Gastroesophageal sphincter (tissue), 4 donors: ENCODE measurements around the gene GABRG2. TPM values are rescaled to one million over a fixed set of nuclear protein-coding genes. Genes with fewer than 3 reads are reported as not detected.

Experiments
- ATAC-seq: fragments of 150-250 bp; one replicate; pipeline ENCODE4 v1.9.1; 2016; ENCODE audit warnings: mild to moderate bottlenecking, moderate library complexity
- H3K27ac ChIP-seq, 4 donors: fragments of 200-600 bp; sonication (generic) in 3 of 4; 1 replicate in 3 of 4; 2 replicates in 1 of 4; pipeline ENCODE4 v1.5.1; 2016 to 2019
- H3K27me3 ChIP-seq: fragments of 200-600 bp; sonication (generic); one replicate; pipeline ENCODE4 v1.5.1; 2019
- H3K36me3 ChIP-seq, 2 donors: fragments of 200-600 bp; sonication (generic); one replicate each; pipeline ENCODE4 v1.5.1; 2019; ENCODE audit warnings: control low read depth in 1 of 2
- H3K4me1 ChIP-seq, 3 donors: fragments of 200-600 bp; sonication (generic); 1 replicate in 2 of 3; 2 replicates in 1 of 3; pipeline ENCODE4 v1.5.1; 2016 to 2019; ENCODE audit warnings: control low read depth in 2 of 3
- H3K4me3 ChIP-seq, 2 donors: fragments of 200-600 bp; sonication (generic); one replicate each; pipeline ENCODE4 v1.5.1; 2019; ENCODE audit warnings: mild to moderate bottlenecking in 1 of 2, moderate library complexity in 1 of 2
- H3K9me3 ChIP-seq, 3 donors: fragments of 200-600 bp; sonication (generic); one replicate each; pipeline ENCODE4 v1.5.1; 2017 to 2019; ENCODE audit warnings: control low read depth in 2 of 3
- EP300 ChIP-seq: sonication (generic); formaldehyde crosslinking; IDR thresholded peaks from one replicate; pipeline ENCODE4 v1.6.1; 2017; ENCODE audit warnings: antibody characterized with exemption, mild to moderate bottlenecking
- POLR2A ChIP-seq, 2 donors: fragments of 450-650 bp; IDR thresholded peaks; one replicate each; pipeline ENCODE4 v1.6.1; 2017; ENCODE audit warnings: antibody characterized with exemption in 2 of 2, mild to moderate bottlenecking in 2 of 2, moderate library complexity in 1 of 2
- POLR2AphosphoS5 ChIP-seq: sonication (generic); formaldehyde crosslinking; IDR thresholded peaks from one replicate; pipeline ENCODE4 v1.6.1; 2017; ENCODE audit warnings: antibody characterized with exemption
- WGBS, 2 donors: methylation state at CpG; one replicate each; pipeline ENCODE4 v1.1.5; 2018; ENCODE audit warnings: low coverage in 1 of 2; 5-methylcytosine and 5-hydroxymethylcytosine counted together
- total RNA-seq, 4 donors: library from RNA; depleted of rRNA; stranded (reverse); fragments of >200 nt; gene quantifications; one replicate each; pipeline ENCODE4 v1.1.0, GENCODE V29; 2016
- TF ChIP-seq, protein P1 (sequence below), 4 experiments: fragments of 200-600 bp in 2 of 4; fragments of 450-650 bp in 2 of 4; sonication (generic) in 1 of 4; IDR thresholded peaks; one replicate each; pipeline ENCODE4 v1.5.1; 2017 to 2019; ENCODE audit warnings: antibody characterized with exemption in 4 of 4, mild to moderate bottlenecking in 2 of 4, moderate library complexity in 2 of 4

Gene GABRG2
- total RNA-seq, 4 donors from 2014 or later = 0.27 to 0.40 (median 0.39) TPM; not detected in 1

DNA sequence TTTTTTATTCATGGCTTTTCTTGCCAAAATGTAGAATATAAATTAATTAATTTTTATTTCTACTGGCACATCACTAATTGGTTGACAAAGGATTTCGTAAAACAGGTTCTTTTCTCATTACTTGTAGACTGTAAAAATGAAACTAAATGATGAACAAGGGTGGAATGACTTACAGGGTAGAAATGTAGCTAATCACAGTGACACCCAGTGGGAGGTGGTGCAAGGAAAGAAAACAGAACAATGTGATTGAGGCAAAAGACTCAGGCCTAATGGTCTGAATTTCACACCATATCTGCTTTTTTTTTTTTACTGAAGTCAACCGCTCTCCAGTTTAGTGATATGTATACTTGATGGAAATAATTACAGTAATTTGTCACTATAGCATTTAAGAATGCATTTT is 28.9 kb downstream of the GABRG2 start:
- TF ChIP-seq, protein P1, sequence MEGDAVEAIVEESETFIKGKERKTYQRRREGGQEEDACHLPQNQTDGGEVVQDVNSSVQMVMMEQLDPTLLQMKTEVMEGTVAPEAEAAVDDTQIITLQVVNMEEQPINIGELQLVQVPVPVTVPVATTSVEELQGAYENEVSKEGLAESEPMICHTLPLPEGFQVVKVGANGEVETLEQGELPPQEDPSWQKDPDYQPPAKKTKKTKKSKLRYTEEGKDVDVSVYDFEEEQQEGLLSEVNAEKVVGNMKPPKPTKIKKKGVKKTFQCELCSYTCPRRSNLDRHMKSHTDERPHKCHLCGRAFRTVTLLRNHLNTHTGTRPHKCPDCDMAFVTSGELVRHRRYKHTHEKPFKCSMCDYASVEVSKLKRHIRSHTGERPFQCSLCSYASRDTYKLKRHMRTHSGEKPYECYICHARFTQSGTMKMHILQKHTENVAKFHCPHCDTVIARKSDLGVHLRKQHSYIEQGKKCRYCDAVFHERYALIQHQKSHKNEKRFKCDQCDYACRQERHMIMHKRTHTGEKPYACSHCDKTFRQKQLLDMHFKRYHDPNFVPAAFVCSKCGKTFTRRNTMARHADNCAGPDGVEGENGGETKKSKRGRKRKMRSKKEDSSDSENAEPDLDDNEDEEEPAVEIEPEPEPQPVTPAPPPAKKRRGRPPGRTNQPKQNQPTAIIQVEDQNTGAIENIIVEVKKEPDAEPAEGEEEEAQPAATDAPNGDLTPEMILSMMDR (IDR thresholded peaks at IDR 0.05) = no peak
- no peak for TF ChIP-seq POLR2A (IDR thresholded peaks at IDR 0.05)
- TF ChIP-seq EP300 = no peak
- Histone ChIP-seq H3K9me3 (no peaks in the 10 kb centered on the region), H3K36me3 (no peaks in the 10 kb centered on the region), H3K4me3 (no peak overlapping the region), H3K27ac (no peak overlapping the region), H3K27me3 (no peaks in the 10 kb centered on the region), H3K4me1 (no peaks in the 10 kb centered on the region)
- no peak for ATAC-seq
- WGBS, 2 donors = 39 to 57% methylated on average over 2 of the region's 2 CpGs

DNA sequence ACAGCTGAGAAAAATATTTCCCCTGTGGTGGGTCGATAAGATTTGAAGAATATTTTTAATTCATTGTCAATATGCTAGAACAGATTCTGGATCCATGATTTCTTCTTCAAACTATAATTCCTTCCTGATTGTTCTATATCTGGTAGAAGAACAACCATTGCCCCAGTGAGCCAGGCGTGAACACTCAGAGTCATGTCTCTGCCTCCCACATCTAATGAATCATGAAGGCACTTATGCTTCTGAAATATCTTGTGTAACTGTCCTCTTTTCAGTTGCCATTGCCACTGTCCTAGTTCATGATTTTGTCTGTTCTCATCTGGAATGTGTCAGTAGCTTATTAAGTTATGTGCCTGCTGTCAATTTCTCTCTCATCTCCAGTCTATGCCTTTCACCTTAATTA is 40.0 kb downstream of the GABRG2 start:
- WGBS, 2 donors = 77 to 90% methylated on average over 2 of the region's 2 CpGs
- H3K36me3 ChIP-seq = no peaks in the 10 kb centered on the region
- H3K4me3 ChIP-seq = no peak overlapping the region
- H3K9me3 ChIP-seq = no peaks in the 10 kb centered on the region
- TF ChIP-seq, protein P1 (IDR thresholded peaks at IDR 0.05) = no peak
- TF ChIP-seq POLR2AphosphoS5 (no peak), POLR2A (IDR thresholded peaks at IDR 0.05) (no peak), EP300 (no peak)
- H3K4me1 ChIP-seq = no peaks in the 10 kb centered on the region
- ATAC-seq = no peak
- H3K27me3 ChIP-seq = no peaks in the 10 kb centered on the region
- no peak overlapping the region for H3K27ac ChIP-seq

DNA sequence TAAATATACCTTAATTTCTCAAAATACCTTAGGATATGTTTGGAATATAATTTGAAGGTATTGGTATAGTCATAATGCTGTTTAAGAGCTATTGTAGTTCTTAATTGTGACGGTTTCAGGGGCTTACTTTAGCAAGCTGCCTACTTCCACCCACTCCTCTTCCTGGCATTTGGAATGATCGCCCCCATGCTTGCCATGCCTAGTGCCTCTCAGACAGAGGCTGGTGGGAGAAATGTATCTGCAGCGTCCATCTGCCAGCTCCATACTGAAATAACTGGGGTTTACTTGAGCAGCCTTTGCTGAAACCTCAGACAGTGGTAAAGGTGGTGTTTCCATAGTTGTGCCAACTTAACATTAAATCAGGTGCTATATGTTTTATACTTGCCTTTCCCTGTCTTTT is 52.2 kb downstream of the GABRG2 start:
- TF ChIP-seq POLR2AphosphoS5 = no peak
- no peak for TF ChIP-seq EP300
- TF ChIP-seq, protein P1 (IDR thresholded peaks at IDR 0.05) = no peak
- no peak for TF ChIP-seq POLR2A (IDR thresholded peaks at IDR 0.05)
- H3K27me3 ChIP-seq = no peaks in the 10 kb centered on the region
- no peaks in the 10 kb centered on the region for H3K9me3 ChIP-seq
- H3K36me3 ChIP-seq = no peaks in the 10 kb centered on the region
- no peak overlapping the region for H3K4me3 ChIP-seq
- no peak overlapping the region for H3K27ac ChIP-seq
- no peaks in the 10 kb centered on the region for H3K4me1 ChIP-seq
- 61 to 85% methylated on average over 2 of the region's 3 CpGs for WGBS, 2 donors
- no peak for ATAC-seq

DNA sequence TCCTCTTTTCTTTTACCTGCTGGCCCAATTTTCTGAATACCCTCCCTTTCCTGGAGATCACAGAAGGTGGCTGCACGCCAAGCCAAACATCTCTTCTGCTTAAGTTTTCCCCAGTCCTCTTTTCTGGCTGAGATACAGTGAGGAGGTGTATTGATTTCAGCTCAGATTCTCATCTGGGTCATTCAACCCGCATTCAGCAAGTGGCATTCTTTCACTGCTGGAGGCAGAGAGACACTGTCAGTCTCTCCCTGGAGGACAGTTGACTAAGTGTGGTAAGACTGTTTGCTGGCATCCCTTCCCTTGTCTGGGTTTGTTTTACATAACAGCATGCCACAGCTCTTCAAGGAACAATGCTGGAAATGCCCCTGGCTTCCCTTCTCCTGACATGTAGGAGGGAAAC is 60.5 kb downstream of the GABRG2 start:
- 7 to 17% methylated on average over 2 of the region's 2 CpGs for WGBS, 2 donors
- Histone ChIP-seq H3K36me3 (no peaks in the 10 kb centered on the region), H3K27ac (no peak overlapping the region), H3K9me3 (no peaks in the 10 kb centered on the region), H3K27me3 (no peaks in the 10 kb centered on the region), H3K4me1 (no peaks in the 10 kb centered on the region), H3K4me3 (no peak overlapping the region)
- ATAC-seq = no peak
- TF ChIP-seq, protein P1 (IDR thresholded peaks at IDR 0.05) = no peak
- no peak for TF ChIP-seq EP300
- TF ChIP-seq POLR2A (IDR thresholded peaks at IDR 0.05) = no peak
- TF ChIP-seq POLR2AphosphoS5 = no peak

DNA sequence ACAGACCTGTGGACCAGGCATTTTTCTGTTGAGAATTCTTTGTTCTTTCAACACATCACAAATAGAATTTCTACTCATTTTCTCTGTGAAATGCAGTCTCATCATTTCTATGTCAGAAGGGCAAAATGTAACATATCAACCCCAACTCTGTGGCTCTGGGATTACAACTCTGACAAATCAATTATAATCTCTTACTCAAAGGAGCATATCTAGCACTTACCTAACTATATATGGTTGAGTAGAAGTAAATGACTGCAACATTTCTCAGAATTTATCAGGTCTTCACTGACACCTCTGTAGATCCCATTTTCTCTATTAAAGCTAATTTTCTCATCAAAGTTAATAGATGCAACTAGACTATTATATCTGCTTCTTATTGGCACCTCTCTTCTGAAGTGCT is 64.8 kb downstream of the GABRG2 start:
- no peaks in the 10 kb centered on the region for H3K27me3 ChIP-seq
- no peak for TF ChIP-seq POLR2AphosphoS5
- TF ChIP-seq, protein P1 (IDR thresholded peaks at IDR 0.05) = no peak
- TF ChIP-seq POLR2A (IDR thresholded peaks at IDR 0.05) = no peak
- TF ChIP-seq EP300 = no peak
- no peak overlapping the region for H3K27ac ChIP-seq
- no peak overlapping the region for H3K4me3 ChIP-seq
- no peaks in the 10 kb centered on the region for H3K4me1 ChIP-seq
- no peaks in the 10 kb centered on the region for H3K9me3 ChIP-seq
- no peaks in the 10 kb centered on the region for H3K36me3 ChIP-seq
- no peak for ATAC-seq
